ENCODE data around the gene TTC34. TPM values are rescaled to one million over a fixed set of nuclear protein-coding genes. Genes with fewer than 3 reads are reported as not detected.

The TTC34 gene
- polyA plus RNA-seq, 1 donor (not counting 4 experiments of a cell fraction or from before 2014, with no cell fraction given) = 0.04 TPM

GRCh38 chr1:2595812-2596529 lies 205.5 kb downstream of the TTC34 start:
- H3K4me3 ChIP-seq (ENCODE audit: control insufficient read depth in 2 of 3, extremely low read depth in 1 of 3, insufficient read depth in 2 of 3, low read depth in 1 of 3, low read length in 3 of 3) = no peak overlapping the region
- dilution Hi-C loops (cut with MboI; ENCODE audit: extremely low pct_ligation_motif_present, low sequenced_read_pairs) = no loop called here
- H3K36me3 ChIP-seq (ENCODE audit: control insufficient read depth in 2 of 2, extremely low read depth in 1 of 2, insufficient read depth in 2 of 2, low read length in 2 of 2) = no peaks in the 10 kb centered on the region
- no peak for FAIRE-seq
- H3K9ac ChIP-seq (ENCODE audit: control insufficient read depth, extremely low read depth, insufficient read depth, low read length) = no peak overlapping the region
- no peak overlapping the region for H3K4me2 ChIP-seq (ENCODE audit: control insufficient read depth, extremely low read depth, insufficient read depth, low read depth, low read length)
- DNase-seq (ENCODE audit: low read depth, low spot score) = no peak
- no peaks in the 10 kb centered on the region for H4K20me1 ChIP-seq (ENCODE audit: control insufficient read depth, extremely low read depth, insufficient read depth, low read length)
- no peaks in the 10 kb centered on the region for H3K79me2 ChIP-seq (ENCODE audit: control insufficient read depth, insufficient read depth, low read length)
- no peak overlapping the region for H3K27ac ChIP-seq (ENCODE audit: control insufficient read depth, insufficient read depth, low read length)
- H3K4me1 ChIP-seq (ENCODE audit: control insufficient read depth, extremely low read depth, insufficient read depth, low read length) = no peaks in the 10 kb centered on the region
- H3K9me1 ChIP-seq (ENCODE audit: control insufficient read depth, extremely low read depth, insufficient read depth, low read length) = no peaks in the 10 kb centered on the region
- no peaks in the 10 kb centered on the region for H3K9me3 ChIP-seq (ENCODE audit: control insufficient read depth, low read depth, low read length)
- H2AFZ ChIP-seq (ENCODE audit: control insufficient read depth, low read length) = no peak overlapping the region
- no peaks in the 10 kb centered on the region for H3K27me3 ChIP-seq (ENCODE audit: control insufficient read depth, extremely low read depth, insufficient read depth, low read length)
- no peak for TF ChIP-seq EZH2 (IDR thresholded peaks at IDR 0.05; ENCODE audit: low read length)
- TF ChIP-seq, protein P1, sequence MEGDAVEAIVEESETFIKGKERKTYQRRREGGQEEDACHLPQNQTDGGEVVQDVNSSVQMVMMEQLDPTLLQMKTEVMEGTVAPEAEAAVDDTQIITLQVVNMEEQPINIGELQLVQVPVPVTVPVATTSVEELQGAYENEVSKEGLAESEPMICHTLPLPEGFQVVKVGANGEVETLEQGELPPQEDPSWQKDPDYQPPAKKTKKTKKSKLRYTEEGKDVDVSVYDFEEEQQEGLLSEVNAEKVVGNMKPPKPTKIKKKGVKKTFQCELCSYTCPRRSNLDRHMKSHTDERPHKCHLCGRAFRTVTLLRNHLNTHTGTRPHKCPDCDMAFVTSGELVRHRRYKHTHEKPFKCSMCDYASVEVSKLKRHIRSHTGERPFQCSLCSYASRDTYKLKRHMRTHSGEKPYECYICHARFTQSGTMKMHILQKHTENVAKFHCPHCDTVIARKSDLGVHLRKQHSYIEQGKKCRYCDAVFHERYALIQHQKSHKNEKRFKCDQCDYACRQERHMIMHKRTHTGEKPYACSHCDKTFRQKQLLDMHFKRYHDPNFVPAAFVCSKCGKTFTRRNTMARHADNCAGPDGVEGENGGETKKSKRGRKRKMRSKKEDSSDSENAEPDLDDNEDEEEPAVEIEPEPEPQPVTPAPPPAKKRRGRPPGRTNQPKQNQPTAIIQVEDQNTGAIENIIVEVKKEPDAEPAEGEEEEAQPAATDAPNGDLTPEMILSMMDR (optimal IDR thresholded peaks at IDR 0.05 in 1 of 3, IDR thresholded peaks at IDR 0.05 in 1 of 3, conservative IDR thresholded peaks at IDR 0.05 in 1 of 3; ENCODE audit: extremely low read depth in 1 of 3, insufficient read depth in 2 of 3, low read length in 3 of 3) = no peak

GRCh38 chr1:2595261-2595811 lies 206.2 kb downstream of the TTC34 start:
- Histone ChIP-seq H3K4me3 (ENCODE audit: control insufficient read depth in 2 of 3, extremely low read depth in 1 of 3, insufficient read depth in 2 of 3, low read depth in 1 of 3, low read length in 3 of 3) (no peak overlapping the region), H4K20me1 (ENCODE audit: control insufficient read depth, extremely low read depth, insufficient read depth, low read length) (no peaks in the 10 kb centered on the region), H3K4me2 (ENCODE audit: control insufficient read depth, extremely low read depth, insufficient read depth, low read depth, low read length) (no peak overlapping the region), H3K36me3 (ENCODE audit: control insufficient read depth in 2 of 2, extremely low read depth in 1 of 2, insufficient read depth in 2 of 2, low read length in 2 of 2) (no peaks in the 10 kb centered on the region), H3K4me1 (ENCODE audit: control insufficient read depth, extremely low read depth, insufficient read depth, low read length) (no peaks in the 10 kb centered on the region), H3K9ac (ENCODE audit: control insufficient read depth, extremely low read depth, insufficient read depth, low read length) (no peak overlapping the region), H3K27me3 (ENCODE audit: control insufficient read depth, extremely low read depth, insufficient read depth, low read length) (no peaks in the 10 kb centered on the region), H3K9me3 (ENCODE audit: control insufficient read depth, low read depth, low read length) (no peaks in the 10 kb centered on the region), H2AFZ (ENCODE audit: control insufficient read depth, low read length) (no peak overlapping the region), H3K9me1 (ENCODE audit: control insufficient read depth, extremely low read depth, insufficient read depth, low read length) (no peaks in the 10 kb centered on the region), H3K27ac (ENCODE audit: control insufficient read depth, insufficient read depth, low read length) (no peak overlapping the region), H3K79me2 (ENCODE audit: control insufficient read depth, insufficient read depth, low read length) (no peaks in the 10 kb centered on the region)
- DNase-seq (ENCODE audit: low read depth, low spot score) (no peak), FAIRE-seq (no peak)
- dilution Hi-C loops (cut with MboI; ENCODE audit: extremely low pct_ligation_motif_present, low sequenced_read_pairs) = no loop called here
- TF ChIP-seq, protein P1 (optimal IDR thresholded peaks at IDR 0.05 in 1 of 3, IDR thresholded peaks at IDR 0.05 in 1 of 3, conservative IDR thresholded peaks at IDR 0.05 in 1 of 3; ENCODE audit: extremely low read depth in 1 of 3, insufficient read depth in 2 of 3, low read length in 3 of 3) = no peak
- no peak for TF ChIP-seq EZH2 (IDR thresholded peaks at IDR 0.05; ENCODE audit: low read length)
